C4-2B (cell line): ENCODE measurements around the gene SLC49A4.

Experiments
- H3K27ac ChIP-seq: fragments of 450-650 bp; 2 replicates; pipeline ENCODE4 v1.5.1; 2017
- ZFX ChIP-seq: fragments of 450-650 bp; IDR thresholded peaks from 2 replicates; pipeline ENCODE4 v1.6.1; 2017
- TF ChIP-seq, protein P1 (sequence below): fragments of 450-650 bp; conservative IDR thresholded peaks from 2 replicates; pipeline ENCODE4 v1.5.1; 2017; ENCODE audit warnings: mild to moderate bottlenecking

SLC49A4 gene

DNA sequence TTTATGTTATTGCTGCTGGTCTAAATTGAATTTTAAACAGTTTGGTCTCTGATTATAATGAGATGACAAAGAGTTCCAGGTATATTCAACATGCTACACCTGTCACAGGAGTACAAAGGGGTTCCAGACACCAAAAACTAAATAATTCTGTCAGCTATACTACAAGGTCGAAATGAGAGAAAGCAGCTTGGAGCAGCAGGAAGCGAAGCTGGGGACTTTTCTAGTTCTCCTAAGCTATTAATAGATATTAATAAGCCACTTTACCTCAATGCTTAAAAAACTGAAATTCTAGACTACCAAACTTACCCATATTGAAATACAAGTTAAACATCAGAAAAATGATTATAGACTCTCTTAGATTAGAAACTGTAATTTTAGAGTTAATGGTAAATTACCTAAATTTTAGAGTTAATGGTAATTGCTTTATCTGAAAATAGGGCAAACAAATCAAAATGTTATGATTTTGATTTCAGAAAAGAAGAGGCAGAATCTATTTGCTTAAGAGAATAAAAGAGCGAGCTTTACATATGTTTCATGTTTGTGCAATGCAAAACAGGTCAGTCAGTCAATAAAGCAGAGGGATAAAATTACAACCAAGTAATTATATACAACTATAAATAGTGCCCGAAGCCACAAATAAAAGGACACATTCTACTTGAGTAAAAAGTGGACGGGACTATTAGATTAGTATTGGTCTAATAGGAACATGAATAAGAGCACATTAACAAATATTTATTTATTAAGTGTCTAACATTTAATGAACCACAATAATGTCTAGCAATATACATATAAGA lies 18.0 kb upstream of the SLC49A4 start:
- TF ChIP-seq ZFX, result no peak
- TF ChIP-seq, protein P1, sequence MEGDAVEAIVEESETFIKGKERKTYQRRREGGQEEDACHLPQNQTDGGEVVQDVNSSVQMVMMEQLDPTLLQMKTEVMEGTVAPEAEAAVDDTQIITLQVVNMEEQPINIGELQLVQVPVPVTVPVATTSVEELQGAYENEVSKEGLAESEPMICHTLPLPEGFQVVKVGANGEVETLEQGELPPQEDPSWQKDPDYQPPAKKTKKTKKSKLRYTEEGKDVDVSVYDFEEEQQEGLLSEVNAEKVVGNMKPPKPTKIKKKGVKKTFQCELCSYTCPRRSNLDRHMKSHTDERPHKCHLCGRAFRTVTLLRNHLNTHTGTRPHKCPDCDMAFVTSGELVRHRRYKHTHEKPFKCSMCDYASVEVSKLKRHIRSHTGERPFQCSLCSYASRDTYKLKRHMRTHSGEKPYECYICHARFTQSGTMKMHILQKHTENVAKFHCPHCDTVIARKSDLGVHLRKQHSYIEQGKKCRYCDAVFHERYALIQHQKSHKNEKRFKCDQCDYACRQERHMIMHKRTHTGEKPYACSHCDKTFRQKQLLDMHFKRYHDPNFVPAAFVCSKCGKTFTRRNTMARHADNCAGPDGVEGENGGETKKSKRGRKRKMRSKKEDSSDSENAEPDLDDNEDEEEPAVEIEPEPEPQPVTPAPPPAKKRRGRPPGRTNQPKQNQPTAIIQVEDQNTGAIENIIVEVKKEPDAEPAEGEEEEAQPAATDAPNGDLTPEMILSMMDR, result no peak

DNA sequence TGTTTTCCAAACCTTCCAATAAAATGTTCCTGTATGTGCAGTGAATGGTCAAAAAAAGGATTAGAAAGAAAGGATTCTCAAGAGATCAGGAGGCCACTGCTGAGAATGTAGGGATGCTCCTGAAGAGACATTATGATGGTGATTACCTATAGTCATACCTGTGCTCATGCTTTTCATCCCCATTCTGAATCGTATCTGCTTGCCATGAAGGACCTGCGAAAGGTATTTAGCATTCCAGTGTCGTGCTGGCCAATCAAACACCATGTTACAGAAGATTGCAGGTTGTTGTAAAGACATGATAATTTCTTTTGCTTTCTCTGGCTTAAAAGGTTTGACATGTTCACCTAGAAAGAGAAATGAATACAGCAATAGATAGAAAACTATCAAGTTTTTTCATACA lies 17.3 kb upstream of the SLC49A4 start:
- no peak for TF ChIP-seq ZFX
- TF ChIP-seq, protein P1, result no peak

More for the DNA sequence above, 18.0 kb upstream of the SLC49A4 start:
- no peak overlapping the region for H3K27ac ChIP-seq

DNA sequence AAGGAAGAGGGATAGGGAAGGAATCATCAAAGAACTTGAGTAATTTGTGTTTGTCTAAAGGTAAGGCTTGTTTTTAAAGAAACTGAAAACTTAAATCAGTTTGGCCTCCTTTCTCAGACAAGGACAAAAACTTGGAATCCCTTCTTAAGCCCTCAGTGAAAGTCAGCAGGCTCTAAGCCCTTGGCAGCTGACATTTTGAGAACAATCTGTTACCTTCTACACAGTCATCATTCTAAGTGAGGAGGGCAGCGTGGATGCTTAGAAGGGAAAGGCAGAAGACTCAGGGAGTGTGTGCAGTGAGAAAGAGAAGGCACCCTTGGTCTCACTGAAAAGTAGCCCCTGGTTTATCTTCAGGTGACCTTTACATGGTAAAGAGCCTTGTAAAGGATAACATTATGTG lies 12.1 kb upstream of the SLC49A4 start:
- no peak for TF ChIP-seq ZFX
- TF ChIP-seq, protein P1, result no peak
- no peak overlapping the region for H3K27ac ChIP-seq

More for the DNA sequence above, 17.3 kb upstream of the SLC49A4 start:
- H3K27ac ChIP-seq, result no peak overlapping the region

DNA sequence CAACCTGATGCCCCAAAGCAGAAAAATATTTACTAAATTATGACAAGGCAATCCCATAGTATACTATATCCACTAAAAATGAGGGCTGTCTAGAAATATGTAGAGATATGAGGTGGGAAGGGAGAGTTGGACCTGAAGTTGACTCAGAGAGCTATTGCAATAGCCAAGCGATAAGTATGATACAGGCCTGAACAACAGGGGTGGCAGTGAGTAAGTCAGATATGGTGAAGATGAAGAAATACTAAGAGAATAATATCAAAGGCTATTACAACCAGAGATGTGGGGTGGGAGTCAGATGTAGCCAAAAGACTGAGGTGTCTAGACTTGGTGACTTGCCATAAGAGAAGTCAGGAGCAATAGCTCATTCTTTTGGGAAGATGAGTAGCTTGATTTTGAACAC lies 10.4 kb upstream of the SLC49A4 start:
- H3K27ac ChIP-seq, result no peak overlapping the region
- TF ChIP-seq, protein P1, result no peak
- no peak for TF ChIP-seq ZFX

DNA sequence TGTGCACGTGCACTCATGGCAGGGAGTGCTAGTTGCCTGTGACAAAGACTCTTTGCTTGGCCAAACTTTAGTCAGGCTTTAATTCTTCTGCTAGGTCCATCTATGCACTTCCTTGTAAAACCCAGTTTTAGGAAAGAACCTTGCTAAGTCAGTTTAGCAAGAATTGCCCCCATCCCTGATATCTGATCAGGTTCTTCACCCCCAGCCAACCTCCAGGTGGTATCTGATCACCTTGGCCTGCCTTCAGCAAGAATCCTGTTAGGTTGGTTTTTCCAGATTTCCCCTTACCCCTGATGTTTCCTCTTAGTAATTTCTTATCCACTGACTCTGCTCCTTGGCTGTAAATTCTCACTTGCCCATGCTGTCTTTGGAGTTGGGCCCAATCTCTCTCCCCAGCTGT lies 9.6 kb upstream of the SLC49A4 start:
- TF ChIP-seq, protein P1, result no peak
- no peak for TF ChIP-seq ZFX
- no peak overlapping the region for H3K27ac ChIP-seq

DNA sequence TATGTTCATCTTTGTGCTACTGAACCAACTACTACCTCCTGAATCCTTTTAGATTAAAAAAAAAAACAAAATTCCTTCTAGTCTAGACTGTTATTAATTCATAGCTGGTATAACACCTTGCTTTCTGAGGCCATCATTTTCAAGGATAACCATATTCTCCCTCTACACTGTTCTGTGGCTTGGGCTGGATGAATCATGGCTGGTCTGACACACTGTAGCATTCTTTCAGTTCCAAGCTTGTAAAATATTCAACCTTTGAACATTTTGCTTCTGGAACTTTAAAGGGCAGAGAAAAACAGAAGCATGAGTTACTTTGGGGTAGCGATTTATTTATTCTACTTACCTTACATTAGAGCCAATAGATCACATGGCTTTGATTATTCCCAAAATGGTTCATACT lies 8.8 kb upstream of the SLC49A4 start:
- no peak overlapping the region for H3K27ac ChIP-seq
- no peak for TF ChIP-seq ZFX
- TF ChIP-seq, protein P1, result no peak

DNA sequence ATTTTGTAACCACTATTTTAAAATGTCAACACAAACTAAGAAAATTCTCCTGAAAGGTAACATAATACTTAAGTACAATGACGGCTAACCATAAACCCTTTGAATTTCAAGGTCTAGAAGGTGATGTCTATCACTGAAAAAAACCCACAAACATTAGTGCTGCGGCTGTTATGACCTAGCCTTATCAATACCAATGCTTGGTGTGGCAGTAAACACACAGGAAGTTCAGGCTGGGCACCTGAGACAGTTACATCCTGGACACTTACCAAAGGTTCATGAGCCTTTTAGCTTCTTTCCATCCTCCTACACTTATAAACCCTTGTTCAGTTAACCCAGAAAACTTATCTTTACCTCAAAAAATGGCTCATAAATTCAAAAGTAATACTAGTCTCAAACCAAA lies 7.0 kb upstream of the SLC49A4 start:
- TF ChIP-seq, protein P1, result no peak
- TF ChIP-seq ZFX, result no peak
- no peak overlapping the region for H3K27ac ChIP-seq
